ENCODE data around the gene GARNL3. TPM values are rescaled to one million over a fixed set of nuclear protein-coding genes. Genes with fewer than 3 reads are reported as not detected.

The GARNL3 gene
- total RNA-seq, 1 experiment from 2014 or later, result 15.5 TPM

DNA sequence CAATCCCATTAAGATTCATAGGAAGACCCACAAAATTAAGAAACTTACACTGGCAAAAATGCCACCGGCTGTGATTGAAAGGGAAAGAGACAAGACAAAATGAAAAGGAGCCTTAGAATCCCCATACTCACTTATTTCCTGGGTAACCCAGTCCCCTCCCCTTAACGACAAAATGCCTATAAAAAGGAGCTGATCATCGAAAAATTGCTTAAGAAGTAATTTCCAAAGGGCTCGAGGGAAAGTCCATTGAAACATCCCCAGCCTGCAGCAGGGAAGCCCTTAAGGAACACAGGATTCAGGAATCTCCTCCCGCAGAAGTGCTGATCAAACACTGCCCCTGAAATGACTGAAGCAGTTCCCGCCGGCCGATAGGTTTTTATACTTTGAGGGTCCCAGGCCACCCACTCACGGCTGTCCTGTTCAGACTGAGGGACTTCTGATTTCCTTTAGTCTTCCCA, 158.9 kb downstream of the GARNL3 start:
- Histone ChIP-seq H2AFZ (ENCODE audit: low read length) (peak overlapping the region; percentile 95), H3F3A (ENCODE audit: low read length, unreplicated experiment) (no peaks in the 10 kb centered on the region), H3K9me3 (ENCODE audit: low read length) (no peaks in the 10 kb centered on the region), H3K36me3 (ENCODE audit: low read depth, low read length) (no peaks in the 10 kb centered on the region), H3K4me1 (ENCODE audit: insufficient read depth, low read length) (peaks cover 38% of the 10 kb centered on the region), H3K4me2 (ENCODE audit: low read length) (peak overlapping the region; percentile 92), H3K4me3 (ENCODE audit: low read length) (peak overlapping the region; percentile 97), H3K9me2 (replicated peaks; ENCODE audit: low read length) (no peaks in the 10 kb centered on the region), H3K27ac (ENCODE audit: low read length) (peak overlapping the region; percentile 80), H3K79me2 (ENCODE audit: low read length) (peaks cover 54% of the 10 kb centered on the region), H3K9ac (ENCODE audit: low read length) (peak overlapping the region; percentile 89), H3K27me3 (ENCODE audit: low read length) (no peaks in the 10 kb centered on the region), H4K20me1 (ENCODE audit: low read length) (no peaks in the 10 kb centered on the region)
- ATAC-seq (peak; percentile 3), DNase-seq (no peak)
- TSS peak; percentile 80 for BruUV-seq (replicated peaks)
- intact Hi-C loops (cut with micrococcal nuclease), result no loop called here
- TF ChIP-seq, protein P1, sequence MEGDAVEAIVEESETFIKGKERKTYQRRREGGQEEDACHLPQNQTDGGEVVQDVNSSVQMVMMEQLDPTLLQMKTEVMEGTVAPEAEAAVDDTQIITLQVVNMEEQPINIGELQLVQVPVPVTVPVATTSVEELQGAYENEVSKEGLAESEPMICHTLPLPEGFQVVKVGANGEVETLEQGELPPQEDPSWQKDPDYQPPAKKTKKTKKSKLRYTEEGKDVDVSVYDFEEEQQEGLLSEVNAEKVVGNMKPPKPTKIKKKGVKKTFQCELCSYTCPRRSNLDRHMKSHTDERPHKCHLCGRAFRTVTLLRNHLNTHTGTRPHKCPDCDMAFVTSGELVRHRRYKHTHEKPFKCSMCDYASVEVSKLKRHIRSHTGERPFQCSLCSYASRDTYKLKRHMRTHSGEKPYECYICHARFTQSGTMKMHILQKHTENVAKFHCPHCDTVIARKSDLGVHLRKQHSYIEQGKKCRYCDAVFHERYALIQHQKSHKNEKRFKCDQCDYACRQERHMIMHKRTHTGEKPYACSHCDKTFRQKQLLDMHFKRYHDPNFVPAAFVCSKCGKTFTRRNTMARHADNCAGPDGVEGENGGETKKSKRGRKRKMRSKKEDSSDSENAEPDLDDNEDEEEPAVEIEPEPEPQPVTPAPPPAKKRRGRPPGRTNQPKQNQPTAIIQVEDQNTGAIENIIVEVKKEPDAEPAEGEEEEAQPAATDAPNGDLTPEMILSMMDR (conservative IDR thresholded peaks at IDR 0.05; ENCODE audit: low read depth, low read length), result no peak
- no peak for TF ChIP-seq EZH2 (IDR thresholded peaks at IDR 0.05; ENCODE audit: low read length, unreplicated experiment)
- TF ChIP-seq EZH2phosphoT487 (IDR thresholded peaks at IDR 0.05; ENCODE audit: borderline replicate concordance, low read length), result no peak
- POLR2A ChIA-PET (ENCODE audit: unreplicated experiment), result interaction anchor here (1.3 kb wide), 1 partner anchor 27 kb away, joined by 7 read pairs; the partner anchor contains the start of gene SLC2A8
- CTCF ChIA-PET, result interaction anchor here (0.7 kb wide), 1 partner anchor 311 kb away, joined by 4 read pairs; the partner anchor contains the start of gene TOR2A

DNA sequence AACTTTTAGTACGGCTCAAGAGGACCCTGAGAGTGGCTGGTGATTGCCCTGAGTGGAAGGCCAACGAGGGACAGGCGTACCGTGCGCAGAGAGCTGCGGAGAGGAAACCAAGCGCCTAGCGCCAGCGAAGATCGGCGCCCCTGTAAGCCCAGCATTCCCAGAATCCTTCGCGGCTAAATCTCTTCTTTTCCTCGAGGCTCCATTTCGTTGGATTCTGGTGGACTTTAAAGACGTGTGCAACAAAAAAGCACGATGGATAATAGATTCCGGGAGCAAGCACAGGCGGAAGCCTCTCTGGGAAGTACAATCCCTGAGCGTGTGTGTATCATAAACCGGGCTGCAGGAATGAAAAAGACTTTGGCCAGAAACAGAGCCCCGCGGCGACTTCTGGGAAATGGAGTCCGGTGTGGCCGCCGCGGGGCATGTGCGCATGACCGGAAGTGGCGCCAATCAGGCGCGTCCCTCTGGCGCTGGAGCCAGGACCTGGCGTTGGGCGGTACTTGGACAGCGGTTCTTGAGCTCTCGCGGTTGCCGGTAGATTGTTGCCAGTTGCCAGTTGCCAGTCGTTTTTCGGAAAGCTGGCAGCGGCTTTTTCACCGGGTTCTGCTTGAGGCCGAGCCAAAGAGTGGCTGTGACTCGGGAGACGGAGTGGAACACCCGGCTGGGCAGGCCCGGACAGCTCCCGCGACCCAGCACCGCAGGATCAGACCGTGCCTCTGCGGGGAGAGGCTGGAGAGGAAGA, 159.5 kb downstream of the GARNL3 start, which contains the start of gene ZNF79:
ZNF79 (plus strand) TSS at position 449 of the 742 bp plus-strand sequence. CDS start 406 bp downstream, outside the sequence.
- H3F3A ChIP-seq (ENCODE audit: low read length, unreplicated experiment), result no peaks in the 10 kb centered on the region
- H3K4me3 ChIP-seq (ENCODE audit: low read length), result peak within 1 kb of the TSS; percentile 97
- H3K9ac ChIP-seq (ENCODE audit: low read length), result peak within 1 kb of the TSS; percentile 89
- ATAC-seq (peak; percentile 84), DNase-seq (peak; percentile 86)
- peaks cover 38% of the 10 kb centered on the region for H3K4me1 ChIP-seq (ENCODE audit: insufficient read depth, low read length)
- H3K79me2 ChIP-seq (ENCODE audit: low read length), result peaks cover 54% of the 10 kb centered on the region
- H3K9me3 ChIP-seq (ENCODE audit: low read length), result no peaks in the 10 kb centered on the region
- peak within 1 kb of the TSS; percentile 92 for H3K4me2 ChIP-seq (ENCODE audit: low read length)
- no peaks in the 10 kb centered on the region for H4K20me1 ChIP-seq (ENCODE audit: low read length)
- no peaks in the 10 kb centered on the region for H3K9me2 ChIP-seq (replicated peaks; ENCODE audit: low read length)
- peak within 1 kb of the TSS; percentile 95 for H2AFZ ChIP-seq (ENCODE audit: low read length)
- H3K36me3 ChIP-seq (ENCODE audit: low read depth, low read length), result no peaks in the 10 kb centered on the region; the same call in 1 of the 2 replicates
- ChIA-PET POLR2A (ENCODE audit: unreplicated experiment) (interaction anchor here (0.6 to 1.3 kb wide), 4 partner anchors 11 to 188 kb away, joined by 3 to 7 read pairs (median 4); partner anchors contain the start of genes LRSAM1, RPL12 and SLC2A8), CTCF (no interaction called here)
- H3K27me3 ChIP-seq (ENCODE audit: low read length), result no peaks in the 10 kb centered on the region
- TF ChIP-seq, protein P1 (conservative IDR thresholded peaks at IDR 0.05; ENCODE audit: low read depth, low read length), result no peak
- TF ChIP-seq EZH2phosphoT487 (IDR thresholded peaks at IDR 0.05; ENCODE audit: borderline replicate concordance, low read length), result no peak
- intact Hi-C loops (cut with micrococcal nuclease), result loop anchor here (1.0 kb wide), 1 partner anchor 27 kb away; the partner anchor contains the start of genes LRSAM1 and RPL12
- peak within 1 kb of the TSS; percentile 80 for H3K27ac ChIP-seq (ENCODE audit: low read length)
- BruUV-seq (replicated peaks), result no TSS peak

All from PC-3 (cell line).